GM21526 (cell line): Measurements from ENCODE around the gene UBTD2.
"Not testable (repeated sequence)": the region's sequence is repeated elsewhere in the genome, so short reads cannot be mapped to it uniquely, and the experiment has no call there.

Source experiments
- ATAC-seq: cut with Tn5 transposase; IDR thresholded peaks from one replicate; pipeline ENCODE4 v1.9.1; 2021; ENCODE audit warnings: moderate library complexity; ENCODE audit not compliant: unreplicated experiment, low FRiP score

UBTD2 gene

GRCh38 chr5:172293745-172294342, 10.3 kb upstream of the UBTD2 start:
- ATAC-seq: no peak

DNA sequence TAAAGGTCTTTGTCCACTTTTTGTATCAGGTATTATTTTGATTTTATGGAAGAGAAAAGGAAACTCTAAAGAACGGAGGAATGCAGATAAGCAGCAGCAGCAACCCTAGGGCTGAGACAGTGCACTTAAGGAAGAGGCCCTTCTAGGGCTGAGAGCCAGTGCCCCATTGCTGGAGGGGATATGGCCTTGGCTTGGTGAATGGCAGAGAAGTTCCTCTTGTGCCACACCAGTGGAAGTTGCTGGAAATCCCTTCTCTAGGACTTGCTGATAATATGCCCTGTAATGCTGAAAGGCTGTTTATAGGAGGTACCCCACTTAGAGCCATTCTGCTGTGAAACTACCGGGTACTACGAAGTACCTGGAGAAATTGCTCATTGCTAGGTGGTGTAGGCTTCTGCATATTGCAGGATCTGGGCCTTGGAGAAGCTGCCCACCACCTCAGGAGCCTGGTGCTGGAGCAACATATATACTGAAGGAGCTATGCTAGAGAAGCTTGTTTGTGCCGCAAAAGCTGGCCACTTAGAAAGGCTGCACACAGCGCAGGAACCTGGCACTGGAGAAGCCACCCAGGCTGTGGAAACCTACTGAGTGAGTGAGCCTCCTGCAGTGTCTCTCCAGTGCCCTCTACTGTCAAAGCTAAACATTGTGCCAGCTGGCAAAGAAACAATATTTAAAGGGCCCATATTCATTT, 9.6 kb upstream of the UBTD2 start:
- ATAC-seq: peak; percentile 89

DNA sequence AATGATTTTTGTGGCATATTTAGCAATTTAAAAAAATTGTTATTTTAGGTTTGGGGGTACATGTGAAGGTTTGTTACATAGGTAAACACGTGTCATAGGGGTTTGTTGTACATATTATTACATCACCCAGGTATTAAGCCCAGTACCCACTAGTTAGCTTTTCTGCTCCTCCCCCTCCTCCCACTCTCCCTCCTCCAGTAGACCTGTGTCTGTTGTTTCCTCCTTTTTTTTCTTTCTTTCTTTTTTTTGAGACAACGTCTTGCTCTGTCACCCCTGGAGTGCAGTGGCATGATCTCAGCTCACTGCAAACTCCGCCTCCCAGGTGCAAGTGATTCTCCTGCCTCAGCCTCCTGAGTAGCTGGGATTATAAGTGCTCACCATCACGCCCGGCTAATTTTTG, 8.3 kb upstream of the UBTD2 start:
- not testable (repeated sequence) for ATAC-seq

DNA sequence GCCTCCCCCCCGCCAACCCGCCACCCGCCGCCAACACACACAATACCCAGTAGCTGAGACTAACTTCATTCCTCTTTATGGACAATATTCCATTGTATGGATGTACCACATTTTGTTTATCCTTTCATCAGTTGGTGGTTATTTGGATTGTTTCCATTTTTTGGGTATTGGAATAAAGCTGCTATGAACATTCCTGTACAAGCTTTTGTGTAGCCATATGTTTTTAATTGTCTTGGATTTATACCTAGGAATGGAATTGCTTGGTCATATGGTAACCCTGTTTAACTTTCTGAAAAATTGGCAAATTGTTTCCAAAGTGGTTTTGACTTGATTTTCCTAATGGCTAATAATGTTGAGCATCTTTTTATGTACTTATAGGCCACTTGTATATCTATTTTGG, 4.9 kb upstream of the UBTD2 start:
- ATAC-seq: no peak

DNA sequence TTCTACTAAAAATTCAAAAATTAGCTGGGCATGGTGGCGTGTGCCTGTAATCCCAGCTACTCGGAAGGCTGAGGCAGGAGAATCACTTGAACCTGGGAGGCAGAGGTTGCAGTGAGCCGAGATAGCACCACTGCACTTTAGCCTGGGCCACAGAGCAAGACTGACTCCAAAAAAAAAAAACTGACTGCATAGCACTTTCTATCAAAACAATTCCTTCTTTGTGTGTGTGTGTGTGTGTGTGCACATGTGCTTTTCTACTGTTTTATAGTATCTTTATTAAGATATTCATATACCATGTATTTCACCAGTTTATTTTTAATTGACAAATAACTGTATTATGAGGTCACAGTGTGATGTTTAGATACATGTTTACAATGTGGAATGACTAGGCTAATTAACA, 3.6 kb upstream of the UBTD2 start:
- ATAC-seq: not testable (repeated sequence)

- no peak for ATAC-seq
These were observed 1.9 kb upstream of the UBTD2 start for GRCh38 chr5:172285226-172286143.

DNA sequence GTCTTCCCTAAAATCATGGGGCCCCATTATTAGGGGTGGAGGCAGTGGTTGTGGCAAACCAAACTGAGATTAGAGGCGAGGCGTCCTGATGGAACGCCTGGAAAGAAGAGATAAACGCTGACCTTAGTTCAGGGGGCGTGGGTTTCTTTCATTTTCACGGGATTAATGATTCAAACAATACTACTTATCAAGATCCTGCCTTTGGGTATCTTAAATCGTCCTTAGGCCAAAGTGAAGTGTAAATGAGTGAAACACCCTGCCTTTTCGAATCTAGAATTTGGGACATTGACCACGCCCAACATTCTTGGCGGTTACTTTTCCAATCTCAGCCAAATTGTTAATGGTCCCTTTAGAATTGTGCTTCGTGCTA, 1.0 kb upstream of the UBTD2 start:
- no peak for ATAC-seq

DNA sequence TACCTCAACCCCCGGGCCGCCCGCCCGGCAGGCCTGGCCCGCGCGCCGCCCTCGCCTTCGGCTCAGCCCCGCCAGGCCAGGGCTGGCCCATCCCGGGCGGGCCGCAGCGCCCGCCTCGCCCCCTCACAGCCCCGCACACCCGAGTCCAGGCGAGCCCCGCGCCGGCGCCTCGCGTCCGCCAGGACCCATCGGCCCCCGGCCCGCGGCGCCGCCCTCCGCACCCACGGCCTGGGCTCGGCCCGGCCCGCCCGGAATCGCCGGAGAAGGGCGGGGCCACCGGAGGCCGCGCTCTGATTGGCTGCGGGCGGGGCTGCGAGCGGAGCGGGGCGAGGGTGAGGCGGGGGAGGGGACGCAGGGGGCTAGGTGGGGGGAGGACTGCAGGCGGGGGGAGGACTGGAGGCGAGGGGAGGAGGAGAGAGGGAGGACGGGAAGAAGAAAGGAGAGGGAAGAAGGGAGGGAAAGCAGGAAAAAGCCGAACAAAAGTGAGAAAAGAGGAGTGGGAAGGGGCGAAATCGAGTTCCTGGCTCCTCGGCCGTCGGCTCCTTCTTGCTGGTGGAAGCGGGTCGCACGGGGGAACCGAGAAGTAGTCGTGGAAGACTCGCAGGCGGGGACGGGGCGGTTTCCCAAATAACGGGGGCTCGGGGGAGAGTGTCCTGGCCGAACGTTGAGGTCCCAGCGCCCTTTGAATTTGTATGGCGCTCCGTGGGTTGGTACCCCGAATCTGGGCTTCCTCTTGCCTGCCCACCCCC, 472 bp upstream of the UBTD2 start:
- ATAC-seq: peak; percentile 76

GRCh38 chr5:172282272-172283019, 1.1 kb downstream of the UBTD2 start:
- ATAC-seq: no peak

DNA sequence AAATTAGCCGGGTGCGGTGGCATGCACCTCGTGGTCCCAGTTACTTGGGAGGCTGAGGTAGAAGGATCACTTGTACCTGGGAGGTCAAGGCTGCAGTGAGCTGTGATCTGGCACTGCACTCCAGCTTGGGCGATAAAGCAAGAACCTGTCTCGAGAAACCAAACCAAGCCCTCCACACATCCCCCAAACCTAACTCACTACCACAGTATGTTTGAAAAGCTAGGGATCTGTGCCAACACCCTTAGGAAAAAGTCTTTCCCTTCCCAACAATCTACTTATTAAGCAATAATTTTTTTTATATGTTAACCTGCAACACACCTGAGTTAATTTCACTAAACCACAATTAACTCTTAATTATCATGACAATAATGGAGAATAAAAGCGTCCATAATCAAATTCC, 2.2 kb downstream of the UBTD2 start:
- ATAC-seq: no peak

GRCh38 chr5:172280929-172281328, 2.6 kb downstream of the UBTD2 start:
- ATAC-seq: no peak

GRCh38 chr5:172280317-172280716, 3.2 kb downstream of the UBTD2 start:
- no peak for ATAC-seq

- ATAC-seq: no peak
These were observed 5.2 kb downstream of the UBTD2 start for GRCh38 chr5:172278356-172278755.

- ATAC-seq: no peak
These were observed 7.3 kb downstream of the UBTD2 start for GRCh38 chr5:172276214-172276613.

DNA sequence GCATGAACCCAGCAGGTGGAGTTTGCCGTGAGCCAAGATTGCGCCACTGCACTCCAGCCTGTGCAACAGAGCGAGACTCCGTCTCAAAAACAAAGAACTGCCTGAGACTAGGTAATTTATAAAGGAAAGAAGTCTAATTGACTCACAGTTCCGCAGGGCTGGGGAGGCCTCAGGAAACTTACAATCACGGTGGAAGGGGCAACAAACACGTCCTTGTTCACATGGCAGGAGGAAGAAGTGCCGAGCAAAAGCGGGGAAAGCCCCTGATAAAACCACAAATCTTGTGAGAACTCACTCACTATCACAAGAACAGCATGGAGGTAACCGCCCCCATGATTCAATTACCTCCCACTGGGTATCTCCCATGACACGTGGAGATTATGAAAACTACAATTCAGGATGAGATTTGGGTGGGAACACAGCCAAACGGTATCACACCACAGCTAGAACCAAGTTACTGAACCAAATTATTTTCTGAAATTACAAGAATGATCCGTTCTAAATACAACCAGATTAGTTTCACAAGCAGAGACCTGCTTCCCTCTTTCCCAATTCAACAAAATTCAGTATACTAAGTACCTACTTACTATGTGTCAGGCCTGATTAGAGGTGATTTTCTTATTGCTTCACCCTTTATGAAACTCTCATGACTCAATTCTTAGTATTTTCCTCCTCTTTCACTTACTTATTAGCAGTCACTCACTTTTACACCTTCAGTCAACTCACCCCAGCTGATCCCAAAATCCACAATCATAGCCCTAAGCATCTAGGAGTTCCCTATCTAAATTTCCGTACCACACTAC, 8.4 kb downstream of the UBTD2 start:
- no peak for ATAC-seq

DNA sequence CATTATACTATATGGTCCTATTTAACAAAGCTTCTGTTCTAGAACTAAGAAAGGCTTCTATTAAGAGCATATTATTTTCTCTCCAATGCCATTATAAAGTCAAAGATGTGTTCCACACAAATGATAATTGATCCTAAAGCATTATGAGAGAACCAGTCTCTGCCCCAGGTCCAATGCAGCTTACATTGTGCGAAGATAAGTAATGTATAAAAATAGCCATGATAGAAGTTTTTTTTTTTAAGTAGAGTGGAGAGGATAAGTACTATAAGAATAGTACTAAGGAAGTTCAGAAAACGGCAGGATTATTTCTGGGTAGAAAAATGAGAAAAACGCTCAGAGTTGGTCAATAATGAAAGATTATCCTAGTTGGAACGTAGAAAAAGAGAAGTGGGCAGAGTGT, 15.6 kb downstream of the UBTD2 start:
- ATAC-seq: no peak

- no peak for ATAC-seq
These were observed 16.9 kb downstream of the UBTD2 start for GRCh38 chr5:172266676-172267092.

DNA sequence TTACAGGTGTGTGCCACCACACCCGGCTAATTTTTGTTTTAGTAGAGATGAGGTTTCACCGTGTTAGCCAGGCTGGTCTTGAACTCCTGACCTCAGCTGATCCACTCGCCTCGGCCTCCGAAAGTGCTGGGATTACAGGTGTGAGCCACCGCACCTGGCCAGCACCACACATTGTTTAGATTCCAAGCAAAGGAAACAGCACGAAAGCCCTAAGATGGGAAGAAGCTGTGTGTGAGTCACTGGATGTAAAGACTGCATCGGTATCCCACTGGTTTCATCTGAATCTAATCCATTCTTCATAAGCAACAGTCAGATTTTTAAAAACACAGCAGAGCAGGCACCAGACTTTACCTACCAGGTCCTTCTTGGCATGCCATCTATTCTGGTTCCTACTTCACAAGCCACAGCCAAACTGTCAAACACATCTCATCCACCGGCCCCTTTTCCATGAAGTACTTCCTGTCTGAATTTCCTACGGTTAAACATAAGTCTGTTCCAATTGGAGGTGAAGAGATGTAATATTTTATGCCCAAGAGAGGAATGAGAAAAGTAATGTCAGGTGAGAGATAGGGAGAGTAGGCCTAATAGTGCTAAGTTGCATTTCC, 17.4 kb downstream of the UBTD2 start:
- no peak for ATAC-seq

DNA sequence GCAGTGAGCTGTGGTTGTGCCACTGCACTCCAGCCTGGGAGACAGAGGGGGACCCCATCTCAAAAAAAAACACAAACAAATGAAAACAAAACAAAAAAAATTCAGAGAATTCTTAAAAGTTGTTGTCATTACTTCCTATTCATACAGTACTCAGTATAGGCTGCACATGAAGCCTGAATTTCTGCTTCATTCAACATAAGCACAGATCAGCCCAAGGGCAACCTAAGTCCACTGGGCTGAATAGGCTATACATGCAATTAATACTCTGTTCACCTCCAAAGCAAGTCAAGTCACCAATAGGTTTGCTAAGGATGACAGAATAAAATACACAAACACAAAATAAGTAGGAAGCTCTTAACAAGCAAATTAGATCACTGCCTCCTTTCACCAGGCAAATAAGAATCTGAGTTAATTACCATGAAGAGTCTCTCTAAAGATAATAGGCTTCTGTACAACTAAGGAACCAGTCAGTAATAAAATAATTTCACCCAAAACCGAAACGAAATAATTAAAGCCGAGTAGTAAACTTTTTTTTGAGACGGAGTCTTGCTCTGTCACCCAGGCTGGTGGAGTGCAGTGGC, 18.7 kb downstream of the UBTD2 start:
- ATAC-seq: no peak
